ENCODE results near the gene TMA7.

TMA7 gene

GRCh38 chr3:48409291-48410201 lies 30.5 kb upstream of the TMA7 start:
- DNase-seq (ENCODE audit: low spot score): no peak

DNA sequence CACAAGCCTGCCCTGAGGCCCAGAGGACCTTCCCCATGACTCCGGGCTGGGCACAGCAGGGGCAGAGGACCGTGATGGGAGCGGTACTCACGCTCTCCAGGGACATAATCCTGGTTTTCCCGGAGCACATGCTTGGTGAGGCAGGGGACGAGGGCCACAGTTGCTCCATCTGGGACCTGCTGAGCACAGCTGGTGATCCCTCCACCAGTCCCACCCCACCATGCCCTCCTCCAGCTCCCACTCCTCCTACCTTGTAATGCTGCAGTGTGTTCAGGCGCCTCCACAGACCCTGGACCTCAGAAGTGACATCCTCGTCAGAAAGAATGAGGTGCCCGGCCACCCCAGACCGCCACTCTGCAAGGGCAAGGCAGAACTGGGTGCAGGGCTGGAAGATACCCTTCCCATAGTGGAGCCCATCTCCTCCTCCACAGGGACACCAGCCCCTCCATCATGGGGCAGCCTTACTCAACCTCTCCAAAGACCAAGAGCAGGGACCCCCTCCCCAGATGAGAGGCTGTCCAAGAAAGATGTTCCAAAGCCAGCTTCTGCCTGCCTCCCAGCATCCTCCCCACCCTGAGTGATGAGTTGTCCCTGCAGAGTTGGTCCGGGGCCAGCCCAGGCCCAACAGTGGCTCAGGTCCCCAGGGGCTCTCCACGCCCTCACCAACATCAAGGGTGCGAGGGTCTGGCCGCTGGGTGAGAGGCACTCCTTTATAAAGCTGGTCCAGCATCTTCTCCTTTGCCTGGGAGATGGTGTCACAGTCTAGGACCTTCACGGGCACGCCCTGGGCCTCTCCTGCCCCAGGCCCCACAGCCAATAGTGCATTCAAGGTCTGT lies 29.6 kb upstream of the TMA7 start:
- DNase-seq (ENCODE audit: low spot score): no peak

- DNase-seq (ENCODE audit: low spot score): no peak
These were observed 28.9 kb upstream of the TMA7 start for GRCh38 chr3:48411041-48411588.

- no peak for DNase-seq (ENCODE audit: low spot score)
These were observed 28.3 kb upstream of the TMA7 start for GRCh38 chr3:48411606-48412374.

DNA sequence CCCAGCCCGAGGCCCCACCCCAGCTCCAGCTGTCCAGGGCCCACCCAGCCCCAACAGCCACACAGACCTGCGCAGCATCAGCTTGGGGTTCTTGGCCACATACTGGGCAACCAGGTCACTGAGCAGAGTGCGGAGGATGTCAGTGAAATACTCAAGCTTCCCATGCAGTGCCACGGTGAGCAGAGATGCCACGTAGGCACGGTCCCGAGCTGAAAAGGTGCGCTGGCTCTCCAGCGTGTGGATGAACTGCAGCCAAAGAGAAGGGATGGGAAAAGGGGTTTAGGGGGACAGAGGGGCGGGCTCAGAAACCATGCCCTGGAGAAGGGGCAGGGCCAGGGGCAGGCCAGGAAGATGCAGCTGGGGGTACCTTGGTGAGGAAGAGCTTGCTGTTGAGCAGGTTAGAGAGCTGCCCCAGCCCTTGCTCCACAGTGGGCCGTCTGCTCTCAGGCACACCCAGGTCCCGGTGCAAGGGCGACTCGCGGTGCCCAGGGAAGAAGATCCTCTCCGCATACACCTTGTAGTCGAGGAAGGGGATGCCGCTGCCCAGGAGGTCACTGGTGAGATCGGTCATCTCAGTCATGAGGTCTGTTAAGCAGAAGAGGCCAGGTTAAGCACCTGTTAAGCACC lies 27.6 kb upstream of the TMA7 start:
- DNase-seq (ENCODE audit: low spot score): no peak

- DNase-seq (ENCODE audit: low spot score): no peak
These were observed 27.0 kb upstream of the TMA7 start for GRCh38 chr3:48413086-48413485.

- DNase-seq (ENCODE audit: low spot score): no peak
These were observed 26.4 kb upstream of the TMA7 start for GRCh38 chr3:48413611-48414010.

DNA sequence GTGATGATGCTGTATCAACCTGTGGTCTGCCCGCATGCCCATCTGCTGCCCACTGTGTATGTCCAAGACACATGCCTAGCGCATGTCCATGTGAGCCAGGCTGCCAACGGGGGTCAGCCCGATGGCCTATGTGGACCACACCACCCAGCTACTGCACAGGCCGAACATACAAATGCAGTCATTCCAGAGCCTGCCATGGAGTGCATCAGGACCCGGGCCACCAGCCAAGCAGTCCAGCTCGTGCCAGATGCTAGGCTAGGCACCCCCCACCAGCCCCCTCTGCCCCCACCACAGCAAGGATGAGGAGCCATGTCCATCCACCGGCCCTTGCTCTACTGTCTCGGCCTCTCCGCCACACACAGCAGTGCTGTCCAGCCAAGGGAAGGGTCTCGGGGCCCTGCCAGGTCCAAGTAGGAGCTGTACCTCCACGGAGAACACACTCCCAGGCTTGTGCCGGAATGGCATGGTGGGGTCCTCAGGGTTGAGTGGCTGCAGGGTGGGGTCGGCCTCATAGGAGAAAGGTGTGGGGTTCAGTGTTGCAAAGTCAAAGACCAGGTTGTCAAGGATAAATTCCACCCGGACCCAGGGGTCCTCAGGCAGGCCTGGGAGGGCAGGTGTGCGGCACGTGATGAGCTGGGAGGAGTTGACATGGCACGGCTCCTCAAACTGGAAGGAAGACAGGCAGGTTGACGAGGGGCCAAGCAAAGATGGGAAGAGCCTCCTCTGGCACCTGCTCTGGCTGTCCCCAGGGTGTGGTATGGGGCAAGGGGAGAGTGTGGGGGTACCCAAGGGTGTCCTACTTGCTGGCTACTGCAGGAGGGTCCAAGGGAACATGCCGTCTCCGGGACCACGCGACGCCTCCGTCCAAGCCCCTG lies 25.4 kb upstream of the TMA7 start:
- DNase-seq (ENCODE audit: low spot score): no peak

DNA sequence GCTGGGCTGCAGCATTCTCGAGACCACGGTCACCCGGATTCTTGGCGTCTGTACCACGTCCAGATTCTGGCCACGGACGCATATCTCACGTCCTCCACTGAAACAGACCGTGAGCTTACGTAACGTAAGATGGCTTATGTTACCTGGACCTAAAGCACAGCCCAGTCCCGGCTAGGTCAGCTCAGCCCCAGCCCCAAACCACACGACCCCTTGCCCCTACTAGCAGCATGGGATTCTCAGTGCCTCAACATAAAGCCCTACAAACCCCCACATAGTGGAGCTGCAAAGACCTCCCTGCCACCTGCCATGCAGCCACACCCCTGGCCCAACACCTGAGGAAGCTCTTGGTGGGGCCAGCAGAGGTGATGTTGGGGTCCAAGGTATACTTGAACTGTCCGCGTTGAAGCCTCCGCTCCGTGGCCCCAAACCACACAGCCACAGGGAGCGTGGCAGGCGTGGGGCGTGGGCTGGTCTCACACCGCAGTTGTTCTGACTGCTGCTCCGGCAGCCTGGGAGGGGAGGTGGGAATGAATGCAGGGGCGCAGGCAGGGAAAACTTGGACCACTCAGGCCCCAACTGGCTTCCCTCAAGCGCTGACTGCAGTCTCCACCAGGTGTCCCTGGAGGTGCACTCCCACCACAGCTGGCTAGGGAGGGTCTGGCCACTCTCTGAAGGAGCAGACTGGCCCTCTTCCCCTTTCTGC lies 24.7 kb upstream of the TMA7 start:
- no peak for DNase-seq (ENCODE audit: low spot score)

DNA sequence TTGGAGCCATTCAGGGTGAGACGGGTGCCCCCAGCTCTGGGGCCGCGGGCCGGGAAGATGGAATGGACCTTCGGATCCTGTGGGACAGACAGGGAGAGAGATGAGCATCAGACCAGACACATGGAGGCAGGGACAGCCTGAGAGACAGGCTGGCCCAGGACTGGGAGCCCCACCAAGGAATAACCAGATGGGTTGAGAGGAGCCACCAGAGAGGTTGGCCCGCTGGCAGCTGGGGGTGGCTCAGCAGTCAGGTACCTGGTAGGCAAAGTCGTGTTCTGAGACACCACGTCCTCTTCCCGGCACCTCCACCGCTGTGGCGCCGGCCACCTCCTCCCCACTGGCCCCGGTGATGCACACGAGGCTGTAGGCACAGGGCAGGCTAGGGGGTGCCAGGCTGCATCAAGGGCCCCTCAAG lies 24.0 kb upstream of the TMA7 start:
- no peak for DNase-seq (ENCODE audit: low spot score)

GRCh38 chr3:48416546-48416945 lies 23.5 kb upstream of the TMA7 start:
- DNase-seq (ENCODE audit: low spot score): no peak

- DNase-seq (ENCODE audit: low spot score): no peak
These were observed 22.4 kb upstream of the TMA7 start for GRCh38 chr3:48417529-48418108.

- no peak for DNase-seq (ENCODE audit: low spot score)
These were observed 21.9 kb upstream of the TMA7 start for GRCh38 chr3:48418140-48418539.

DNA sequence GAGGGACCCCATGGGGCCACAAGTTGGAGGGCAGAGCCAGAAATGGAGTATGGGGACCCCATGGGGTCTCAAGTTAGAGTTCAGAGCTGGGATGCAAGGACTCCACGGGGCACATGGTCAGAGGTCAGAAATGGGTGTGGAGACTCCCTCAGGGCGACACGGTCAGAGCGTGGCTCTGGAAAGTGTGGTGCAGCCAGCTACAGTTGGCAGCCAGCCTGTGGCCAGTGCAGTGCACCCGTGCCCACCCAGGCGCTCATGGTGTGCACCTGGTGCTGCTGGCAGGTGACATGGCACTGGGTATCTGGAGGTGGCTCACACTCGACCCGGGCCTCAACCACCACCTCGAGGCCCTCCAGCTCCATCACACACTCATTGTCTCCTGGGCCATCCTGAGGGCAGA lies 21.4 kb upstream of the TMA7 start:
- DNase-seq (ENCODE audit: low spot score): no peak

- no peak for DNase-seq (ENCODE audit: low spot score)
These were observed 20.9 kb upstream of the TMA7 start for GRCh38 chr3:48419149-48419548.

- no peak for DNase-seq (ENCODE audit: low spot score)
These were observed 20.5 kb upstream of the TMA7 start for GRCh38 chr3:48419597-48419996.

GRCh38 chr3:48420561-48420960 lies 19.5 kb upstream of the TMA7 start:
- no peak for DNase-seq (ENCODE audit: low spot score)

GRCh38 chr3:48422272-48422671 lies 17.8 kb upstream of the TMA7 start:
- no peak for DNase-seq (ENCODE audit: low spot score)

GRCh38 chr3:48422681-48423080 lies 17.4 kb upstream of the TMA7 start:
- no peak for DNase-seq (ENCODE audit: low spot score)
